PC-9 (cell line): ENCODE data around the gene RTEL1. TPM values are rescaled to one million over a fixed set of nuclear protein-coding genes. Genes with fewer than 3 reads are reported as not detected.
A peak's percentile ranks its signal among the peaks of the same experiment; 100 is the strongest.

Experiments
- BruUV-seq: library from RNA; stranded (reverse); fragments of 400-500 nt; replicated peaks from 2 replicates; lab custom pipeline; 2021; lab: Mats Ljungman, UMichigan
- CTCF ChIA-PET: fragments of 300-600 bp; sonication (Branson Sonifier 250); formaldehyde crosslinking; loops from one replicate; lab custom pipeline; 2022; ENCODE audit warnings: antibody characterized with exemption; lab: Charles Lee
- POLR2A ChIA-PET: fragments of 300-600 bp; sonication (Branson Sonifier 250); formaldehyde crosslinking; loops from one replicate; lab custom pipeline; 2022; ENCODE audit warnings: antibody characterized with exemption; ENCODE audit not compliant: unreplicated experiment; lab: Charles Lee
- DNase-seq, 2 experiments: peaks; one replicate each; pipeline versions ENCODE4 v3.0.0 to v3.0.0-alpha.2; 2015 to 2022; ENCODE audit warnings: mixed read lengths in 1 of 2
- H2AFZ ChIP-seq: fragments of 200-600 bp; sonication (generic); 2 replicates; pipeline ENCODE4 v1.8.1; 2017; ENCODE audit warnings: antibody characterized with exemption
- H3F3A ChIP-seq: fragments of 200-600 bp; sonication (generic); 2 replicates; pipeline ENCODE4 v1.8.1; 2017; ENCODE audit warnings: antibody characterized with exemption, mild to moderate bottlenecking, low read depth; ENCODE audit not compliant: insufficient read depth
- H3K27ac ChIP-seq: fragments of 200-600 bp; sonication (generic); 2 replicates; pipeline ENCODE4 v1.6.1; 2016; ENCODE audit warnings: mixed run types
- H3K27me3 ChIP-seq: fragments of 200-600 bp; sonication (generic); 2 replicates; pipeline ENCODE4 v1.6.1; 2016; ENCODE audit warnings: low read depth, mixed run types; ENCODE audit not compliant: insufficient read depth
- H3K36me3 ChIP-seq: fragments of 200-600 bp; sonication (generic); 2 replicates; pipeline ENCODE4 v1.6.1; 2016; ENCODE audit warnings: low read depth, mixed run types
- H3K4me1 ChIP-seq: fragments of 200-600 bp; sonication (generic); replicated peaks from 2 replicates; pipeline ENCODE4 v1.6.1; 2016; ENCODE audit warnings: mixed run types; ENCODE audit not compliant: insufficient read depth
- H3K4me2 ChIP-seq: fragments of 200-600 bp; sonication (generic); 2 replicates; pipeline ENCODE4 v1.6.1; 2017; ENCODE audit warnings: mixed run types
- H3K4me3 ChIP-seq: fragments of 200-600 bp; sonication (generic); 2 replicates; pipeline ENCODE4 v1.6.1; 2016; ENCODE audit warnings: mixed run types
- H3K79me2 ChIP-seq: fragments of 200-600 bp; sonication (generic); 2 replicates; pipeline ENCODE4 v1.6.1; 2017; ENCODE audit warnings: low read depth, mixed run types
- H3K9me2 ChIP-seq: fragments of 200-600 bp; sonication (generic); 2 replicates; pipeline ENCODE4 v1.8.1; 2017; ENCODE audit warnings: mild to moderate bottlenecking; ENCODE audit not compliant: insufficient read depth
- H3K9me3 ChIP-seq: fragments of 200-600 bp; sonication (generic); 2 replicates; pipeline ENCODE4 v1.8.1; 2016; ENCODE audit warnings: low read depth; ENCODE audit not compliant: insufficient read depth
- H4K20me1 ChIP-seq: fragments of 200-600 bp; sonication (generic); 2 replicates; pipeline ENCODE4 v1.8.1; 2017; ENCODE audit not compliant: insufficient read depth
- CTCF ChIP-seq: fragments of 200-600 bp; sonication (generic); conservative IDR thresholded peaks from 2 replicates; pipeline ENCODE4 v1.6.1; 2017; ENCODE audit warnings: mixed run types, antibody characterized with exemption, mild to moderate bottlenecking, moderate library complexity
- EZH2 ChIP-seq: fragments of 200-600 bp; sonication (generic); IDR thresholded peaks from 2 replicates; pipeline ENCODE4 v1.8.0; 2017; ENCODE audit warnings: antibody characterized with exemption, low read depth
- intact Hi-C: fragments of 100-400 bp; cut with micrococcal nuclease; formaldehyde crosslinking; loops from one replicate; pipeline ENCODE4 v1.10.0; 2022; ENCODE audit not compliant: unreplicated experiment
- total RNA-seq: library from RNA; stranded (reverse); gene quantifications from 2 replicates; pipeline ENCODE4 v1.2.3, GENCODE V29; 2021

RTEL1 gene
- total RNA-seq, 1 experiment from 2014 or later, result 36.0 TPM

GRCh38 chr20:63741676-63742380 is 83.7 kb downstream of the RTEL1 start:
- Histone ChIP-seq H3K4me1 (peaks cover 9% of the 10 kb centered on the region), H3K27me3 (no peaks in the 10 kb centered on the region), H2AFZ (no peak overlapping the region), H3K36me3 (no peaks in the 10 kb centered on the region), H3K9me2 (no peaks in the 10 kb centered on the region), H3K79me2 (peaks cover 10% of the 10 kb centered on the region; the same call in 1 of the 2 replicates), H4K20me1 (no peaks in the 10 kb centered on the region; the same call in 1 of the 2 replicates), H3K9me3 (no peaks in the 10 kb centered on the region), H3K4me3 (peak overlapping the region; percentile 44; the same call in 1 of the 2 replicates), H3K27ac (no peak overlapping the region), H3K4me2 (peak overlapping the region; percentile 72), H3F3A (peaks cover 37% of the 10 kb centered on the region)
- CTCF ChIA-PET, result interaction anchor here (1.3 kb wide), 1 partner anchor 100 kb away, joined by 18 read pairs; no protein-coding TSS in a partner anchor
- no peak for DNase-seq
- TF ChIP-seq EZH2 (no peak), CTCF (no peak)
- BruUV-seq, result no TSS peak
- POLR2A ChIA-PET, result interaction anchor here (0.6 kb wide), 2 partner anchors 34 to 647 kb away, joined by 3 to 4 read pairs; partner anchors contain the start of genes ARFRP1 and ZGPAT
- intact Hi-C loops, result loop anchor here (1.0 to 2.0 kb wide), 2 partner anchors 123 to 205 kb away; partner anchors contain the start of genes PTK6 and TPD52L2

DNA sequence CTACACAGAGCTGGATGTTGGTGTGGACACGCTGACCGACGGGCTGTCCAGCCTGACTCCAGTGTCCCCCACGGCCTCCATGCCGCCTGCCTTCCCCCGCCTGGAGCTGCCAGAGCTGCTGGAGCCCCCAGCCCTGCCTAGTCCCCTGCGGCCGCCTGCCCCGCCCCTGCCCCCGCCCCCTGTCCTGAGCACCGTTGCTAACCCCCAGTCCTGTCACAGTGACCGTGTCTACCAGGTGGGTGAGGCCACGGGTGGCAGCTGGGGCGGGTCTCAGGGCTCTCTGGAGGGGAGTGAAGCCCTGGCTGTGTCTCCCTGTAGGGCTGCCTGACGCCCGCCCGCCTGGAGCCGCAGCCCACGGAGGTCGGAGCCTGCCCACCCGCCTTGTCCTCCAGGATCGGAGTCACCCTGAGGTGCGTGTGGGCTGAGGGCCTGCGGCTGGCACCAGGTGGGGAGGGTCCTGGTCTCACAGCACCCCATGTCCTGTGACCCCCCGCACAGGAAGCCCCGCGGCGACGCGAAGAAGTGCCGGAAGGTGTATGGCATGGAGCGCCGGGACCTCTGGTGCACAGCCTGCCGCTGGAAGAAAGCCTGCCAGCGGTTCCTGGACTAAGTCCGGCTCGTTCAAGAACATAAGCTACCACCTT is 84.4 kb downstream of the RTEL1 start:
- DNase-seq, result no peak
- Histone ChIP-seq H4K20me1 (no peaks in the 10 kb centered on the region; the same call in 1 of the 2 replicates), H3K27me3 (no peaks in the 10 kb centered on the region), H3K4me2 (no peak overlapping the region), H3K36me3 (no peaks in the 10 kb centered on the region), H3K27ac (no peak overlapping the region), H3K9me3 (no peaks in the 10 kb centered on the region), H3K4me3 (no peak overlapping the region), H3K79me2 (peaks cover 10% of the 10 kb centered on the region; the same call in 1 of the 2 replicates), H2AFZ (no peak overlapping the region), H3F3A (peaks cover 36% of the 10 kb centered on the region), H3K9me2 (no peaks in the 10 kb centered on the region), H3K4me1 (peaks cover 9% of the 10 kb centered on the region)
- no TSS peak for BruUV-seq
- intact Hi-C loops, result no loop called here
- no peak for TF ChIP-seq CTCF
- TF ChIP-seq EZH2, result no peak
- ChIA-PET POLR2A (no interaction called here), CTCF (interaction anchor here (0.5 kb wide), 1 partner anchor 543 kb away, joined by 3 read pairs; no protein-coding TSS in a partner anchor)

DNA sequence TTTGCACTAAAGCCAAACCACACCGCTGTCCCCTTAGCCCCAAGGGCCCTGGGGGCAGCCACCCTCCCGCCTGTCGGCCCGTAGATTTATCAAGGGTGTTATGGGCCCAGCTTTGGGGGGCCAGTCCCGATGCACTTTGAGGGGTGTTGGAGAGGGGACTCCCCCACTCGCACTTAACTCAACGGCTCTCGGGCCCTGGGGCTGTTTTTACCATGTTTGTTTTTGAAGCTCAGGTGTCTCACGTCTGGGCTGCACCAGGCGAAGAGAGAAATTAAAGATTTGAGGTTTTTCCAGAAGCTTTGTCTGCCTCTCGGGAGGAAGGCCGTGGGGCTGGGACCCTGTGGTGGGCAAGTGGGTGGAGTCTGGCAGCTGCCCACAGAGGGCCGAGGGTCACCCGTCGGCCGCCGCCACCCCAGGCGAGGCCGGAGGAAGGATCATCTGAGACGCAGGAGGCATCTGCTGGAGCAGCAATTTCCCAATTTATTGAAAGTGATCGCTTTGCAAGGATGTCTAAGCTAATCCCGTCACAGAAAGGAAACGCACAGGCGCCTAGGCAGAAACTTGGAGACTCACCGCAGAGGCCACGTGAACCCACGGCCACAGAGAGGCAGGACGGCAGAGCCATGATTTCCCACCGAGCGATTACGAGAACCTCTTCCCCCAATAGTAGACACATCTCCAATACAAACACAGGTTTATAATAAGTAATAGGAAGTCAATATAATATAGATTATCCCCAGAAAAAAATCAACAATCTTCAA is 85.3 kb downstream of the RTEL1 start:
- no peak overlapping the region for H3K27ac ChIP-seq
- H2AFZ ChIP-seq, result no peak overlapping the region
- H3K36me3 ChIP-seq, result no peaks in the 10 kb centered on the region
- H3K9me2 ChIP-seq, result no peaks in the 10 kb centered on the region
- H3F3A ChIP-seq, result peaks cover 36% of the 10 kb centered on the region
- DNase-seq, result no peak
- H3K4me1 ChIP-seq, result peaks cover 9% of the 10 kb centered on the region
- H3K79me2 ChIP-seq, result peaks cover 10% of the 10 kb centered on the region; the same call in 1 of the 2 replicates
- no peak overlapping the region for H3K4me3 ChIP-seq
- H4K20me1 ChIP-seq, result no peaks in the 10 kb centered on the region; the same call in 1 of the 2 replicates
- no peaks in the 10 kb centered on the region for H3K9me3 ChIP-seq
- ChIA-PET CTCF (interaction anchor here (0.5 kb wide), 1 partner anchor 543 kb away, joined by 3 read pairs; no protein-coding TSS in a partner anchor), POLR2A (interaction anchor here (1.0 kb wide), 1 partner anchor 56 kb away, joined by 4 read pairs; no protein-coding TSS in a partner anchor)
- no peaks in the 10 kb centered on the region for H3K27me3 ChIP-seq
- no TSS peak for BruUV-seq
- intact Hi-C loops, result no loop called here
- H3K4me2 ChIP-seq, result no peak overlapping the region
- no peak for TF ChIP-seq CTCF
- no peak for TF ChIP-seq EZH2
